Fibroblast of skin of scalp (primary cell): ENCODE measurements around the gene SHOX.

Experiments
- DNase-seq: peaks from one replicate; pipeline ENCODE4 v3.0.0-alpha.2; 2013

Gene SHOX

DNA sequence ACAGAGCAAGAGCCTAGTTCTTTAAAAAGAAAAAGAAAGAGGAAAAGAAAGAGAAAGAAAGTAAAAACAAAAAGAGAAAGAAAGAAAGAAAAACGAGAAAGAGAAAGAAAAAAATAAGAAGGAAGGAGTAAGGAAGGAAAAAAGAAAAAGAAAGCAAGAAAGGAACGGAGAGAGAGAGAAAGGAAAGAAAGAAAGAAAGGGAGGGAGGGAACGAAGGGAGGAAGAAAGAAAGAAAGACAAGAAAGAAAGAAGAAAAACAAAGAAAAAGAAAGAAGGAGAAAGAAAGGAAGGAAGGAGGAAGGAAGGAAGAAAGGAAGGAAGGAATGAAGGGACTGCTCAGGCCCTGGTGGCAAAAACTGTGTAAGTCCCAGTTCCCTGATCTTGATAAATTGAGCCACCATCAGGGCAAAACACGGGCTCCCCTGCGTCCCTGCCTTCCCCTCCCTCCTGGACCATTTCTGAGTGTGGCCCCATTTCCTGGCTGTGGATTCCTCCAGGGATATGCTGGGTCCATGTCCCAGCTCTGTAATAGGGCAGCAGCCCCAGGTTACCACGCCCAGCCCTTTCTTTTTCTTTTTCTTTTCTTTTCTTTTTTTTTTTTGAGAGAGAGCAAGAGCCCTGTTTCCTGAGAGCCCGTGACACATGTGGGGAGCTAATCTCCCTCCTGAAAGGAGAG is 44.8 kb downstream of the SHOX start:
- DNase-seq, result no peak

DNA sequence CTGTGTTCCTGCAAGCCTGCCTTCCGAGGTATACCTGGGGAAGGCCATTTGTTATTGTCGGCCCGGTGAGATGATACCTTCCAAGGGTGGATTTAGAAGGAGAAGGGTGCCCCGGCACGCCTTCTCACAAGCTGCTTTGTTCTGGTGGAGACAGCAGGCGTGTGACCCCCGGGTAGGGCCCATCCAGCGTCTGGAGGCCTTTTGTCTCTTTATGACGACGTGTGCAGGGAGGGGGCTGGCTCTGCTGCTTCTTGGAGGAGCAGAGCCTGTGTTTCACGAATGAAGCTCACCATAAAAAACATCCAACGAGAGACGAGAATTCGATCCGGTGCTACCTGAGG is 45.3 kb downstream of the SHOX start:
- DNase-seq, result no peak

DNA sequence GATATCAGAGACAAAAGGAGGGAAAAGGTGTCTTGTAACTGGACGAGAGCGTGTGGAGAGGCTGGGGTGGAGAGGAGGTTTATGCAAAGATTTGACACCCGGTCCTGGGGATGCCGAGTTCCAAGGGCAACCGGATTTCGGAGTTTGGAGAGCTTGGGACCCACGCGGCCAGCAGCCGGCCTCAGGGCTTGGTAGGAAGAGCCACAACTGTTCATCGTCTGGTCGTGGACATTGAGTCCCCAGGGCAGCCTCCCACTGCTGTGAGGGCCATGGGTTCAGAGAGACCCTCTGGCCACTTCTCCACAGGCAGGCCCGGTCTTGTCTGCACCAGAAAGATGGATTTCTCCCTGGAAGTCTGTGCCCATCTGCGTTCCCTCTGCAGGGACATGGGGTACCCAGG is 46.8 kb downstream of the SHOX start:
- no peak for DNase-seq

DNA sequence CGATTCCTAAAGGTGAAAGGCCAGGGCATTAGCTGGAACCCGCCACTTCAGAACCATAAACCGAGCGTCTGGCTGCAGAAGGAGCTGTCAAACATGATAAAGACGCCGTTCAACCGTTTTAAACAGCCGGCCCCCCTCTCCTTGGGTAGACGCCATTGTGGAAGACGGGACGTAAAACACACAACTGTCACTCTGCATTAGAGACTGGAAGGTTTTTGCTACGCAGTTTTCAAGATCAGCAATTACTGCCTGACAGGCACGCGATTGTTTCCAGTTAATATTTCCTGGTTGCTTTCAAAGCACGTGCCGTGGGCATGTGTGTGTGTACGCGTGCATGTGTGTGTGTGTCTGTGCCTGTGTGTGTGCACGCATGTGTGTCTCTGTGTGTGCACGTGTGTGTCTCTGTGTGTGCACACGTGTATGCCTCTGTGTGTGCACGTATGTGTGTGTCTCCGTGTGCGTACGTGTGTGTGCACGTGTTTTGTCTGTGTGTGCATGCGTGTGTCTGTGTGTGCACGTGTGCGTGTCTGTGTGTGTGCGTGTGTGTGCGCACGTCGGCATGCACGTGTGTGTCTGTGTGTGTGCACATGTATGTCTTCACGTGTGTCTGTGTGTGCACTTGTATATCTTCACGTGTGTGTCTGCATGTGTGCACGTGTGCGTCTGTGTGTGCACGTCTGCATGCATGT is 48.8 kb downstream of the SHOX start:
- no peak for DNase-seq

DNA sequence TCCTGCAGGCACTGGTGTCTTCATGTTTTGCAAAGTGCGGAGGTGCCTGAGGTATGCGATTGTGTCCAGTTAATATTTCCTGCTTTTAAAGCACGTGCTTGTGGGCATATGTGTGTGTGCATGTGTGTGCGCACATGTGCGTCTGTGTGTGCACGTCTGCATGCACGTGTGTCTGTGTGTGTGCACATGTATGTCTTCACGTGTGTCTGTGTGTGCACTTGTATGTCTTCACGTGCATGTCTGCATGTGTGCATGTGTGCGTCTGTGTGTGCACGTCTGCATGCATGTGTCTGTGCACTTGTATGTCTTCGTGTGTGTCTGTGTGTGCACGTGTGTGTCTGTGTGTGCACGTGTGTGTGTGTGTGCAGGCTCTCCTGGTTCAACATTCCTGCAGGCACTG is 49.5 kb downstream of the SHOX start:
- no peak for DNase-seq

DNA sequence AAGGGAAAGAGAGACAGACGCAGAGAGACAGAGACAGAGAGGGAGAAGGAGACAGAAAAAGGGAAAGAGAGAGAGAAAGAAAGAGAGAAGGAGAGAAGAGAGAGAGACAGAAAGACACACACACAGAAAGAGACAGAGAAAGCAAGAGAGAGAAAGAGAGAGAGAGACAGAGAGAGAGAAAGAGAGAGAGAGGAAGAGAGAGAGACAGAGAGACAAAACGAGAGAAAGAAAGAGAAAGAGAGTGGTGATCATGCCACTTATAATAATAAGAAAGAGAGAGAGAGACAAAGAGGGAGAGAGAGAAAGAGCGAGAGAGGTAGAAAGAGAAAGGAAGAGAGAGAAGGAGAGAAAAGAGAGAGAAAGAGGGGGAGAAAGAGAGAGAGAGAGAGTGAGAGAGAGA is 51.4 kb downstream of the SHOX start:
- DNase-seq, result no peak

DNA sequence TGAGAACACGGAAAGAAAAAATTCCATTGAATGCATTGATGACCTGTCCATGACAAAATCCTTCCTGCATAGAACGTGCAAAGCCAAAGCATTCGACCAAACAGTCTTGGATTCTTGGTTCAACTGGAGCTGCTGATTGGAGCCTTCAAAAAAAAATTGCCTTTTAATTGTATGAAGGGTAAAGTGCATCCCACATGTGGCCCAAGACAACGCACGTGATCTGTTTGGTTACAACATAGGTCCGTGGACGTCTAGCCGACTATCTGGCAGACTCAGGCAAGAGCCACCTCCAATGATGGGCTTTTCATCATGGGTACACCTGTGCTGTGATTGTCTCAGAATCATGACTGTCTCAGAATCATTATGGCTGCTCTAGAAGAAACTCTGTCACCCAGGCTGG is 52.3 kb downstream of the SHOX start:
- no peak for DNase-seq

DNA sequence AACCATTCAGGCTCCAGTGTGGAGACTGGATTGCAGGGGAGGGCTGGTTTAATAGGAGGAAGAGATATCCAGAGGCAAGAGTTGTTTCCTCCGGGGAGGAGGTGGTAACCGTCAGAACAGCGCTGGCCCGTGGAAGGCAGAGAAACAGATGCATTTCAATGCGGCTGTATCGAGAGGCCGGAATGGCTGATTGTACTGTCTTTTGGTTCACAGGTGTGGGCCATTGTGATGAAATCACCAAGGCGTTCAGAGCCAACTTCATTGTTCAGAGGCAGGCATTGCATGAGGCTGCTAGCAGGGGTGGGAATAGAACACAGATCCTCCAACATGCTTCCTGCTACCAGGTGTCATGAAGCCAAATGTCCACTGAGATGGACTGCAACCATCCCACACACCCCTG is 53.0 kb downstream of the SHOX start:
- DNase-seq, result no peak

DNA sequence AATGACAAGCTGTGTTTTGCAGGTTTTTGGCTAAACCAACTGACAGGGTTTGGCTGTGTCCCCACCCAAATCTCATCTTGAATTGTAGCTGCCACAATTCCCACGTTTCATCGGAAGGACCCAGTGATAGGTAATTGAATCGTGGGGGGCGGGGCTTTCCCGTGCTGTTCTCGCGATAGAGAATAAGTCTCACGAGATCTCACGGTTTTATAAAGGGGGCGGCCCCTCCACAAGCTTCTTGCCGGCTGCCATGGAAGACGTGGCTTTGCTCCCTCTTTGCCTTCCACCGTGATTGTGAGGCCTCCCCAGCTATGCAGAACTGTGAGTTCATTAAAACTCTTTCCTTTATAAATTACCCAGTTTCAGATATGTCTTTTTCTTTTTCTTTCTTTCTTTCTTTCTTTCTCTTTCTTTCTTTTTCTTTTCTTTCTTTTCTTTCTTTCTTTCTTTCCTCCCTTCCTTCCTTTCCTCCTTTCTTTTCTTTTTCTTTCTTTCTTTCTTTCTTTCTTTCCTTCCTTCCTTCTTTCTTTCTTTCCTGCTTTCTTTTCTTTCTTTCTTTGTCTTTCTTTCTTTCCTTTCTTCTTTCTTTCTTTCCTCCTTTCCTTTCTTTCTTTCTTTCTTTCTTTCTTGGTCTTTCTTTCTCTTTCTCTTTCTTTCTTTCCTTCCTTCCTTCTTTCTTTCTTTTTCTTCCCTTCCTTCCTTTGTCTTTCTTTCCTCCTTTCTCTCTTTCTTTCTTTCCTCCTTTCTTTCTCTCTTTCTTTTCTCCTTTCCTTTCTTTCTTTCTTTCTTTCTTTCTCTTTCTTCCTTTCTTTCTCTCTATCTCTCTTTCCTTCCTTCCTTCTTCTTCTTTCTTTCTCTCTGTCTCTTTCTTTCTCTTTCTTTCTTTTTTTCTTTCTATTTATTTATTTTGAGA is 54.8 kb downstream of the SHOX start:
- DNase-seq, result no peak

DNA sequence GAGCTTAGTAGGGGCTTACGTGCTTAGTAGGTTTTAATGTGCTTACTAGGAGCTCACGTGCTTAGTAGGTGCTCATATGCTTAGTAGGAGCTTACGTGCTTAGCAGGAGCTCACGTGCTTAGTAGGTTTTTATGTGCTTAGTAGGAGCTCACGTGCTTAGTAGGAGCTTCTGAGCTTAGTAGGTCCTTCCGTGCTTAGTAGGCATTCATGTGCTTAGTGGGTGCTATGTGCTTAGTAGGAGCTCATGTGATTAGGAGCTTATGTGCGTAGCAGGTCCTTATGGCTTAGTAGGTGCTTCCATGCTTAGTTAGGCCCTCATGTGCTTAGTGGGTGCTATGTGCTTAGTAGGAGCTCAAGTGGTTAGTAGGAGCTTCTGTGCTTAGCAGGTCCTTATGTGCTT is 59.4 kb downstream of the SHOX start:
- DNase-seq, result no peak

DNA sequence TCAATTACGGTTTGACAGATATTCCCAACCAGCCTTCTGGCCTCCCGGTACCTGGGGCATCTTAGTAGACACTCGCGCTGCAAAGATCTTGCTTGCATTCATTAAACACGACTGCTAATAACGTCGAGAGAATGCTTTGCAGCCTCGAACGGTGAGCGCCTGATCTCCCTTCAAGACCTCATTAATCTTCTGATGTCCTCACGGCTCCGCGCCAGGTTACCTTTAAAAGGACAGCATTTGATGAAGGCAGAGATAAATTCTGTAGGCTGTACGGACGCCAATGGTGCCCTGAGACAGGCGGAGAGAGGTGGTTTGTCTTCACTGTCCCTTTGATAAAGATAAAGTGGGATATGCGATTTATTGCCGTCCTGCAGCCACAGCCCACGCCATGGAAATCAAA is 64.2 kb downstream of the SHOX start:
- no peak for DNase-seq

DNA sequence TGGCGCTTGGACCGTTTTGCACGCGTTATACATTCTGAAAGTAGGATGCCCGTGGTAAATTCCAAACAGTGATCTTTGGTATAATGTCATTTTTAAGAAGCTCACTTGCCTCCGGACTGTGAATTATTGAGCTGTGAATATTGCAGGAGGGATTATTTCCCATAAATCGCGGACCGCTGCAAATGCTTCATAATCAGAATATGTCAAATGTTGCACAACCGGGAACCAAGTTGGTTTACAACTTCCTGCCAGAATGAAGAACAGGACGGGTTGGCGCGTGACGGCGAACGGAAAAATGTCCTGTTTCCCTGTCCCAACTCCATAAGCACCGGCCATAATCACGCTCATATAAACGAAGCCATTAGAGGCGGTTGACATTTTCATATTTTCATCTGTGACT is 67.6 kb downstream of the SHOX start:
- no peak for DNase-seq

DNA sequence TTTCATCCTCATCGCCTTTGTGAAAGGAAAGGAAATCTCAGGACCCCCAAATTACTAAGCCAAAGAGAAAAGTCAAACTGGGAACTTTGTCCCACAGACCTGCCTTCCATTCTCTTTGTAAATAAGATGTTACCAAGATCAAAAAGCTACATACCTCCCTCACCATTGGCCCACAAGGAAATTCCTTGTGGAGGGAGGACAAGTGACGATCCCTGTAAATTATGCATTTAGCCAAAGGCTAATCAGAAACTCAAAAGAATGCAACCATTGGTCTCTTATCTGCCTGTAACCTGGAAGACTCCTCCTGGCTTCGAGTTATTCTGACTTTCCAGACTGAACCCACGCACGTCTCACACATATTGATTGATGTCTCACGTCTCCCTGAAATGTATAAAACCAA is 70.3 kb downstream of the SHOX start:
- DNase-seq, result no peak

DNA sequence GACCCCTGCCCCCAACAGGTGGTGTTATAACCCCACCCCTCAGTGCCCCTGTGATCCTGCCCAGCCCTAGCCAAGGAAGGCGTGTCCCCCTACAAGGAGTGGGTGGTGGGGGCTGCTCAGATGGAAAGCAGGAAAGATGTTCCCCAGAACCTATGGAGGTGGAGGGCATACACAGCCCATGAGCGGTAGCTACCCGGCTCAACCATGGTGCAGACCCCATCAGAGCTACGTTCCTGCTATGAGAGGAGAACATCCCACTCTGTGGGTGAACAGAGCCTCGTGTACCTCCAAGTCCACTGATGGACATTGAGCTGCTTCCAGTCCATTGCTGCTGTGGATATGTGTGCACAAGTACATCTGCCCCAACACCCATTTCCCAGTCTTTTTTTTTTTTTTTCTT is 71.1 kb downstream of the SHOX start:
- no peak for DNase-seq

DNA sequence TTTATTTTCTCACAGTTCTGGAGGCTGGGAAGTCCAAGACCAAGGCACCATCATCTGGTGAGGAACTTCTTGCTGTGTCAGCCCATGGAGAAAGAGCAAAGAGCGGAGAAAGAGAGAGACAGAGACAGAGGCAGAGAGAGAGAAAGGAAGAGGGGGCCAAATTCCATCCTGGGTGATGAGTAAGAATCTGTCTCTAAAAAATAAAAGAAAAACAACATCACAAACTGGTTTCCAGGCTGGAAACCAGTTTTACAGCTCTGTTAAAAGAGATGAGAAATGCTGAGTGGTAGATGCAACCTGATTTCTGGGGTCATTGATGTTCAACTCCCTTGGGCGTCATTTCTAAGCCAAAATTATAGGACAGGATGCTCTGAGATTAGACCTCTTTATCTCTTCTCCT is 72.9 kb downstream of the SHOX start:
- DNase-seq, result no peak

DNA sequence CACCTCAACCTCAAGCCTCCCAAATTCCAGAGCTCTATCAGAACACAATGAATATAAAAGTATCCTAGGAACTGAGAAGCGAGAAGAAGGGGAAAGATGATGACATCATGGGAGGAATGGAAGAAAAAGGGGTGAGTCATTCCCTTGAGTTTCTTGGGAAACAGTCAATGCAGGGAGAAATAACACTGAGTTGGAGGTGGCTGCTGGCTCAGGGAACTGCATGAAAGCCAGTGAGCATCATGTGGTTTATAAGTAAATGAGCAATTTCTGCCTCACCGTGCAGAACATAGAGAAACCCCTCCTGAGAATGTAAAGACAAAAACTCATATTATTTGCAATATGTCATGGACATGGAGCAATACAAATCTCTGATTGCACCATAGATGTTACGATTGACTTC is 73.3 kb downstream of the SHOX start:
- peak; percentile 9 for DNase-seq
